GM21515 (cell line): ENCODE data around the gene CACNA1F.

Source experiments
- ATAC-seq: cut with Tn5 transposase; IDR thresholded peaks from one replicate; pipeline ENCODE4 v1.9.1; 2021; ENCODE audit not compliant: unreplicated experiment

Gene CACNA1F

GRCh38 chrX:49231333-49232000 is 1.7 kb downstream of the CACNA1F start:
- ATAC-seq, result no peak

DNA sequence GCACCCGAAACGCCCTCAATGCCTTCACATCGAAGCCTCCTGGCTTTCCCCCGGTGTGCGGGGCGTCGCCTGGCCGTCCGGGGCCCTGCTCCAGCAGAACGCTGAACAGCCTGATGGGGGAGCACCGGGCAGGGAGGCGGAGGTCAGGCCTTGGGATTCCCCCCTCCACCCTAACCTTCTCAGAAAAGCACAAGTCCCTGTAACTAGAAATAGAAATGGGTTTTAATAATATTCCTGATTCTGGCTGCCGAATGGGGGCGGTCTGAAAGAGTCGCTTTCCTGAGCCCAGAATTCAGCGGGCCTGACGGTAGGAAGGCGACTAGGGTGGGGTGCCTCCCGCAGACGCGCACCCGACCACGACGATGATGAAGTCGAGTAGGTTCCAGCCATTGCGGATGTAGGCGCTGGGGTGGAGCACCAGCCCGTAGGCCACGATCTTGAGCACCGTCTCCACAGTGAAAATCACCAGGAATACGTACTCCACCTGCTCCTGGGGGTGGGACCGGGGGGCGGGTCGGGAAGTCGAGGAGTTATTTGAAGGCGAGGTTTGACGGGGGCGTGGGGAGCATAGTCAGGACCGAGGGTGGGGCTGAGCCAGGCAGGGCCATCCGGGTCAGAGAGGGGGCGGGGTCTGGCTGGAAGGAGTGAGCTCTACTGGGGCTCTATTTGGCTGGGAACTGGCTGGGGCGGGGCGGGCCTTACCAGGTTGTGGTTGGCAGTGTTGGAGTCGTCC is 2.5 kb downstream of the CACNA1F start:
- no peak for ATAC-seq

GRCh38 chrX:49228185-49228584 is 5.0 kb downstream of the CACNA1F start:
- ATAC-seq, result no peak

DNA sequence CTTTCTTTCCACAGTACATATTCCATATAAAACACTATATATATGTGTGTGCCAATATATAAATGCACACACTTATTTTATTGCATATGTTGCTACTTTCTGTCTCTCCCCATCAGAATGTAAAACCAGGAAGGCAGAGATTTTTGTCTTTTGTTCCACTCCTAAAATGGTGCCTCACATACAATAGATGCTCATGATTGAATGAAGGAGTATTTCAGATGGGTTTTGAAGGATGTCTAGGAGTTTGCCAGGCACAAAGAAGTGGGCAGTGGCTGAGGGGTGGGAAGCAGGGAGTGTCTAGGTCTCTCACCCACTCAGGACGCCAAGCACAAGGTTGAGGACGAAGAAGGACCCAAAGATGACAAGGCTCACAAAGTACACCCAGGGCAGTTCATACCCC is 5.4 kb downstream of the CACNA1F start:
- no peak for ATAC-seq

GRCh38 chrX:49226946-49227345 is 6.2 kb downstream of the CACNA1F start:
- no peak for ATAC-seq

DNA sequence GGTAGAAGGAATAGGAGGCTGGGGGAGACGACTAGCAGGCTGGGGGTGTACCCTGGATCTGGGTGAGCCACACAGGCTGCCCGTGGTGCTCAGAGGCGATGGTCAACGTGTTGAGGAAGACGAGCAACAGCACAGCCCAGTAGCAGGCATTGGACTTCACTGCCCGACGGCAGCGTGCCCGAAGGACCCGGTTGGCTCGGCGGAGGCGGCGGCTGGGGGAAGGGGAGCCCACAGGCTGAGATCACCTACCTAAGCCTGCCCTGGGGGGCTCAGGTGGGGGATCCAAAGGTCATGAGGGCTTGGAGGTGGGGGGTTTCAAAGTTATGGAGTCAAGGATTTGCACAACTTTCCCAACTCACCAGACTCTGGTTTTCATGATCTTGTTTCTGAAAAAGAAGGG is 7.3 kb downstream of the CACNA1F start:
- ATAC-seq, result no peak

DNA sequence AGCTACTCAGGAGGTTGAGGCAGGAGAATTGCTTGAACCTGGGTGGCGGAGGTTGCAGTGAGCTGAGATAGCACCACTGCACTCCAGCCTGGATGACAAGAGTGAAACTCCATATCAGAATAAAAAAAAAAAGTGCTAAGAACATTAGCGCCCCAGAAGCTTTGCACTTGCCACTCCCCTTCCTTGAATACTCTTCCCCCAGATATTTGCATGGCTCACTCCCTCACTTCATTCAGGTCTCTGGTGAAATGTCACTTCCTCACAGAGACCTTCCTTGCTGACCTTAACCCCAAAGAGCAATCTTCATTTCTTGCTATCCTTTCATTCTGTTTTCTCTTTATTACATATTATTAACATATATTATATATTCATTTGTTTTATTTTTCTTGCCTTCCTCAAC is 11.3 kb downstream of the CACNA1F start:
- ATAC-seq, result no peak

- no peak for ATAC-seq
Measured at GRCh38 chrX:49220100-49220499, 13.0 kb downstream of the CACNA1F start.

DNA sequence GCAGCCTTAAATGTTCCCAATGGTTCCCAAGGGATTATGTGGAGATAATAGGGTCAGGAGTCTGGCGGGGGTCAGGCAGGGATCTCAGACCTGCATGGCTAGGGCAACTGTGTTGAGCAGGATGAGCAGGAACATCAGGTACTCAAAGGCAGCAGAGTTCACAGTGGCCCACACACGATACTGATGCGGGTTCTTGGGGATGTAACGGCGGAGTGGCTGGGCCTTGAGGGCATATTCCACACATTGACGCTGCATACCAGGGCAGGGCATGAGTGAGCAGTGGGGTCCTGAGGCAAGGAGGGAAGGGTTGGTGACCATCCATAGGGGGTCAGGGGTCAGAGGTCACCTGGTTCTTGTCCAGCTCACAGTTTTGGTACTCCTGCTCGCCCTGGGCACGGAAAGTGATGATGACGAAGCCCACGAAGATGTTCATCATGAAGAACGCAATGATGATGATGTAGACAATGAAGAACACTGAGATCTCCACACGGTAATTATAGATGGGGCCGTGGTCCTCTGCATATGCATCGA is 18.1 kb downstream of the CACNA1F start:
- no peak for ATAC-seq

- no peak for ATAC-seq
Measured at GRCh38 chrX:49214416-49214815, 18.7 kb downstream of the CACNA1F start.

DNA sequence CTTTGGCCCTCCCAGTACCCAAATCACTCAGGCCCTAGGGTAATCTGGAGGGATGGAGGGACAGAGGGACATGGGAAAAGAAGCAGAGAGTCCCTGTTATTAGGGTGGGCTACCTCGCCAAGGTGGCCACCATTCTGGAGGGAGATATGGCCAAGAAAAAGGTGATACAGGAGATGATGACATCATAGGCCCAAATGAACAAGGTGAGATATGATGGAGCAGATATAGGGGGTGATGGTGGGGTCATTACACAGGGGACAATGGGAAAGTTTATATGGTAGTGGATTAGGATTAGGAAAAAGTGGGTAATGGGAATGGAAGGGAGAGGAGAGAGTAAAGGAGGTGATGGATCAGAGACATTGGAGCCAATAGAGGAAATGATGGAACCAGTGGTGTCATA is 20.3 kb downstream of the CACNA1F start:
- no peak for ATAC-seq

DNA sequence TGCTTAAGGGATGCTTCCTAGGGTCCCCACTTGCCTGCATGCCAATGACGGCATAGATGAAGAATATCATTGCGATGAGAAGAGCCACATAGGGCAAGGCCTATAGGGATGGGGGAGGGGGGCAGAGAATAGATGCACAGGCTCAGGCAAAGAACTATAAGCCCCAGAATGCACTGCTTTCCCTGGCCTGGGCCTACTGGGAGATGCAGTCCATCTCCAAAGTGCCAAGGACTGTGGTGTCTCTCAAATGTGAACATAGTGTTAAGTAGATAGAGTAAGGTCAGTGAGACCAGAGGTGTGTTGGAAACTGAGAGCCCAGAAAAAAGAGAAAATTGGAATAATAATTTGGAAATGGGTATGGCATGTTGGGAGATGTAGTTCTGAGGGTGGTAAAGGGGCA is 20.9 kb downstream of the CACNA1F start:
- no peak for ATAC-seq

DNA sequence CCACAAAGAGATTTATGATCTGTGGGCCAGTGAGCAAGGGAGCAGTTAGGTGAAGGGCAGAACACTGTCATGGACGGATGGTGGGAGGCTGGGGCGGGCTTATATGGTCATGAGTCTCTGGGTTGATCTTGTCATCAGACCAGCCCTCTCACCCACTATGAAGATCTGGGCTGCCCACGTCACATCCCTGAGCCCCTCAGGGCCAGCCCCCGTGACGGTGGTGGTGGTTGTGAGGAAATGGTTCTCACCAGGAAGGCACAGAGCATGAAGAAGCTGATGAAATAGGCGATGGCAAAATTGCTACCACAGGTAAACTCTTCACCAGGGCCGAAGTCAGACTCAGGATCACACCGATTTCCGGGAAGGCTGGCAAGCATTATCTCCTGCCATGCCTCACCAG is 22.1 kb downstream of the CACNA1F start:
- no peak for ATAC-seq

DNA sequence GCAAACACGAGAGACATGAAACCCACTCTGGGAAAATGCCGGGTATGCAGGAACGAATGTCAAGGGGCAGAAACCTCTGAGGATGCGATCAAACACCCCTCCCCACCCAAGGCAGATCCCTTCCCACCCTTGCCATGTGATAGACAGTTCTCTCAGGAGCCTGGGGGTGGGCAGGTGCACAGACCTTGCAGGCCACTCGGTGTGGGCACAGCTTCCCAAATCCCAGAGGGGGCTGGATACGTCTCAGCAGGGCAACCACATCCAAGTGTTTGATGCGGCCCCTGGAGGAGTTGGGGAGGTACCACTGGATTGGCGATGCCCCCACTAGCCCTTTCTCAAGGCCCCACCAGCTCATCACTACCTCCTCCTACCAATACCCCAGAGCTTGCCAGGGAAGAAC is 22.7 kb downstream of the CACNA1F start:
- ATAC-seq, result no peak

DNA sequence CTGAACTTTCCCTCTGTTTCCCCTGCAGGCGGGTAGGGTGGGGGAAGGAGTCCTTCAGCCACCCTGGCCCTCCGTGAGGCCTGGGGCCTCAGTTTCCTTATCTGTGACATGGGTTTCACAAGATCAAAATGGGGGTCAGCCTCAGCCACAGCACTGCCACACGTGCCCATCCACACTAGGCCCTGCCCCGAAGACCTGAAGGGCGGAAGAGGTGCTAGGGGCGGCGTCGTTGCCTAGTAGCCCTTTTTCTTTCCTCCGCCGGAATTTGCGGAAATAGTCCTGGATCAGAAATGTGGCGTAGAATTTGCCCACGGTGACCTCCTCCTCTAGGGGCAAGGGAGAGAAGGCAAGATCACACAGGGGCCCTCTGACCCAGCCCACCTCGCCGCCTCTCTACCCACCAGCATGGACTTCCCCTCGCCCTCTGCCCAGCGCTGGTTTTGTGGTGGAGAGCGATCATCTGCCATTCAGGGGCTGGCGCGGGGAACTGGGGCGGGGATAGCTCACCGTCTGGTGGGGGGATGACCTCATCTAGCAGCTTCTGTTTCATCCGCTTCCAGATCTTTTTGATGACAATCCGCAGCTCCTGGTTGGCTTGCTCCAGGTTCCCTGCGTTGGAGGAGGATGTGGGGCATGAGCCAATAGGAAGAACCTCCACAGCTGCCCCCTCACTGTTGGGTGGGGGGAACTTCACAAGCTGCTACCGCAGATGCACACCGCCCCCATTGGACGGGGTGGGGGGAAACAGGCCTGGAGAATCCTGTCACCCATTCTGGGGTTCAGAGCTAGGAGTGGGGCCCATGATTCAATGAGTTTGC is 23.5 kb downstream of the CACNA1F start:
- no peak for ATAC-seq

GRCh38 chrX:49208399-49208798 is 24.7 kb downstream of the CACNA1F start:
- ATAC-seq, result no peak

- no peak for ATAC-seq
Measured at GRCh38 chrX:49206543-49206942, 26.6 kb downstream of the CACNA1F start.

- no peak for ATAC-seq
Measured at GRCh38 chrX:49205443-49205842, 27.7 kb downstream of the CACNA1F start.

DNA sequence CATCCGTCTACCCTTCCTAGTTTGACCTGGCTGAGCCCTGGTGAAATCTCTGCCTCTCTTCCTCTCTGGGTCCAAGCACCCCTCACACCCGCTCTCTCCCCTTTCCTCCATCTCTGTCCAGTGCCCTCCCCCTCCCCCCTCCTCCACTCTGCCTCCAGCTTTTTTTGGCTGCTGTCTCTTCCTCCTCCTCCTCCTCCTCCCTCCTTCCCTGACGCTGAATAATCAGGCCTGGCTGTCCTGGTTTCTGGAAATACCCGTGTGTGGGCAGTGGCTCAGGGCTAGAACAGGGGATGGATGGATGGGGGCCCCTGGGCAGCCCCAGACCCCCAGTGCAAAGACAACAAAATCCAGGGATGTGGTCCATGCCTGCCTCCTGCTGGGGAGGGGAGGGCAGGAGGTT is 28.4 kb downstream of the CACNA1F start:
- no peak for ATAC-seq

- ATAC-seq, result no peak
Measured at GRCh38 chrX:49204017-49204416, 29.1 kb downstream of the CACNA1F start.

DNA sequence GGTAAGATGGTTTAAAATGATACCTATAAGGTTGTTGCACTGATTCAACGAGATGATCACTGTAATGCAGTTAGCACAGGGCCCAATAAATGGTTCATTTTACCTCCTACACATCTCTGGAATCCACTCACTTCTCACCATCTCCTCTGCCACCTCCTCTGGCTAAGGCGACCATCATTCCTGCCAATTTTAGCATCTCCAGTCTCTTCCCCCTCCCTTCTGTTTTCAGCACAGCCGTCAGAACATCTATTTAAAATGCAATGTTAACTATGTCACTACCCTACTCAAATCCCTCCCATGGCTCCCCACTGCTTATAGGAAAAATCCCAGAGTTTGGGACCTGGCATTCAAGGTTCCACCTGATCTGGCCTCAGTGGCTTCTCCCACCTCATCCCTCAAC is 29.6 kb downstream of the CACNA1F start:
- ATAC-seq, result no peak

- no peak for ATAC-seq
Measured at GRCh38 chrX:49202022-49202421, 31.1 kb downstream of the CACNA1F start.
